Neuronal stem cell (in vitro differentiated cells): Measurements from ENCODE around the gene MATN3.

ENCODE experiments used
- DNase-seq: peaks from one replicate; pipeline ENCODE4 v3.0.0-alpha.2; 2013; ENCODE audit warnings: low spot score
- H2AFZ ChIP-seq: one replicate; pipeline ENCODE4 v1.6.1; 2013; ENCODE audit warnings: mild to moderate bottlenecking, low read length, inconsistent platforms
- H2AK5ac ChIP-seq: 2 replicates; pipeline ENCODE4 v1.6.1; 2013; ENCODE audit warnings: low read depth, mild to moderate bottlenecking, inconsistent platforms, low read length, moderate library complexity, mixed read lengths
- H2BK120ac ChIP-seq: 2 replicates; pipeline ENCODE4 v1.6.1; 2013; ENCODE audit warnings: low read depth, mild to moderate bottlenecking, inconsistent platforms, low read length, moderate library complexity, mixed read lengths
- H2BK12ac ChIP-seq: one replicate; pipeline ENCODE4 v1.6.1; 2013; ENCODE audit warnings: low read length, inconsistent platforms
- H2BK15ac ChIP-seq: 2 replicates; pipeline ENCODE4 v1.6.1; 2013; ENCODE audit warnings: mild to moderate bottlenecking, low read length, inconsistent platforms, mixed read lengths
- H2BK5ac ChIP-seq: one replicate; pipeline ENCODE4 v1.6.1; 2013; ENCODE audit warnings: inconsistent platforms, mild to moderate bottlenecking, low read length, moderate library complexity
- H3K14ac ChIP-seq: one replicate; pipeline ENCODE4 v1.6.1; 2013; ENCODE audit warnings: low read length, inconsistent platforms
- H3K18ac ChIP-seq: 2 replicates; pipeline ENCODE4 v1.6.1; 2013; ENCODE audit warnings: low read length, inconsistent platforms
- H3K23ac ChIP-seq: 2 replicates; pipeline ENCODE4 v1.6.1; 2013; ENCODE audit warnings: low read depth, mild to moderate bottlenecking, mixed read lengths, low read length, inconsistent platforms; ENCODE audit not compliant: poor library complexity
- H3K27ac ChIP-seq: replicated peaks from 3 replicates; pipeline ENCODE4 v1.5.1; 2013; ENCODE audit warnings: low read length, inconsistent platforms
- H3K27me3 ChIP-seq, 3 experiments: 2 replicates each; pipeline ENCODE4 v1.6.1; 2013; ENCODE audit warnings: low read length in 3 of 3, mild to moderate bottlenecking in 2 of 3, inconsistent platforms in 1 of 3, low read depth in 1 of 3, mixed read lengths in 1 of 3, moderate library complexity in 1 of 3; ENCODE audit not compliant: control insufficient read depth in 3 of 3, insufficient read depth in 3 of 3
- H3K36me3 ChIP-seq, 2 donors: replicated peaks in 1 of 2; 2 replicates each; pipeline ENCODE4 v1.6.1; 2013; ENCODE audit warnings: low read length in 2 of 2; ENCODE audit not compliant: control insufficient read depth in 2 of 2, insufficient read depth in 2 of 2
- H3K4ac ChIP-seq: 2 replicates; pipeline ENCODE4 v1.6.1; 2013; ENCODE audit warnings: inconsistent platforms, mild to moderate bottlenecking, low read length, moderate library complexity
- H3K4me1 ChIP-seq, 2 donors: 1 replicate in 1 of 2; 2 replicates in 1 of 2; pipeline ENCODE4 v1.6.1; 2013; ENCODE audit warnings: low read length in 2 of 2, low read depth in 1 of 2; ENCODE audit not compliant: control insufficient read depth in 2 of 2, insufficient read depth in 1 of 2
- H3K4me2 ChIP-seq: one replicate; pipeline ENCODE4 v1.6.1; 2013; ENCODE audit warnings: mild to moderate bottlenecking, low read length, inconsistent platforms; ENCODE audit not compliant: insufficient read depth, poor library complexity, severe bottlenecking
- H3K4me3 ChIP-seq, 2 donors: 2 replicates each; pipeline ENCODE4 v1.5.1; 2013; ENCODE audit warnings: low read length in 2 of 2, mild to moderate bottlenecking in 2 of 2, inconsistent platforms in 1 of 2, moderate library complexity in 1 of 2
- H3K79me1 ChIP-seq: one replicate; pipeline ENCODE4 v1.6.1; 2013; ENCODE audit warnings: low read depth, mild to moderate bottlenecking, inconsistent platforms, low read length, moderate library complexity
- H3K9ac ChIP-seq: one replicate; pipeline ENCODE4 v1.6.1; 2013; ENCODE audit warnings: mild to moderate bottlenecking, low read depth, low read length, inconsistent platforms; ENCODE audit not compliant: poor library complexity
- H3K9me3 ChIP-seq, 2 donors: replicated peaks in 1 of 2; 2 replicates each; pipeline versions ENCODE3 to v1.6.1; 2013; ENCODE audit warnings: low read length in 2 of 2, mild to moderate bottlenecking in 2 of 2, inconsistent platforms in 1 of 2, low read depth in 1 of 2, mixed read lengths in 1 of 2, moderate library complexity in 1 of 2; ENCODE audit not compliant: control insufficient read depth in 2 of 2, insufficient read depth in 1 of 2
- H4K8ac ChIP-seq: one replicate; pipeline ENCODE4 v1.6.1; 2013; ENCODE audit warnings: low read depth, mild to moderate bottlenecking, inconsistent platforms, low read length, moderate library complexity
- H4K91ac ChIP-seq: one replicate; pipeline ENCODE4 v1.6.1; 2013; ENCODE audit warnings: low read length, low read depth, mild to moderate bottlenecking, inconsistent platforms; ENCODE audit not compliant: poor library complexity

MATN3 gene

GRCh38 chr2:19942199-19942598 is 70.3 kb downstream of the MATN3 start:
- Histone ChIP-seq H2BK120ac (no peak overlapping the region), H3K27me3 (no peaks in the 10 kb centered on the region), H2AFZ (no peak overlapping the region), H3K4ac (no peak overlapping the region), H2BK5ac (no peak overlapping the region), H3K23ac (no peak overlapping the region), H4K91ac (no peak overlapping the region), H3K9me3 (no peaks in the 10 kb centered on the region), H3K4me2 (no peak overlapping the region), H4K8ac (no peak overlapping the region), H3K79me1 (no peaks in the 10 kb centered on the region), H3K9ac (no peak overlapping the region), H2BK15ac (no peak overlapping the region), H2AK5ac (no peak overlapping the region), H3K4me1 (peaks cover 0 to 6% of the 10 kb centered on the region in 2 donors), H2BK12ac (no peak overlapping the region), H3K14ac (no peak overlapping the region), H3K18ac (no peak overlapping the region), H3K36me3 (peaks cover 6 to 84% of the 10 kb centered on the region in 2 donors), H3K27ac (no peak overlapping the region), H3K4me3 (no peak overlapping the region)
- DNase-seq: no peak
